ENCODE data around the gene CXCR1. TPM values are rescaled to one million over a fixed set of nuclear protein-coding genes. Genes with fewer than 3 reads are reported as not detected.

Gene CXCR1
- total and polyA plus RNA-seq, 12 donors: 0.07 to 0.68 (median 0.17) TPM; not detected in 3

GRCh38 chr2:218155953-218156479, 10.7 kb downstream of the CXCR1 start:
- DNase-seq: no peak
- 85 to 90% (median 86%) methylated on average over 7 of the region's 7 CpGs for WGBS, 4 donors
- no peaks in the 10 kb centered on the region for H3K4me1 ChIP-seq (replicated peaks in 1 of 2)
- TF ChIP-seq POLR2A (IDR thresholded peaks at IDR 0.05): no peak
- no peak for TF ChIP-seq CTCF (IDR thresholded peaks at IDR 0.05)
- H3K4me3 ChIP-seq: no peak overlapping the region
- H3K27me3 ChIP-seq: no peaks in the 10 kb centered on the region
- H3K27ac ChIP-seq: no peak overlapping the region
- intact Hi-C loops (cut with DNase I): no loop called here
- H3K9me3 ChIP-seq (replicated peaks in 1 of 3): no peaks in the 10 kb centered on the region
- H3K36me3 ChIP-seq (replicated peaks in 1 of 2): no peaks in the 10 kb centered on the region

GRCh38 chr2:218152777-218153176, 14.0 kb downstream of the CXCR1 start:
- Histone ChIP-seq H3K27ac (no peak overlapping the region), H3K36me3 (replicated peaks in 1 of 2) (no peaks in the 10 kb centered on the region), H3K4me1 (replicated peaks in 1 of 2) (no peaks in the 10 kb centered on the region), H3K27me3 (no peaks in the 10 kb centered on the region), H3K9me3 (replicated peaks in 1 of 3) (no peaks in the 10 kb centered on the region), H3K4me3 (no peak overlapping the region)
- TF ChIP-seq CTCF (IDR thresholded peaks at IDR 0.05) (no peak), POLR2A (IDR thresholded peaks at IDR 0.05) (no peak)
- 29 to 65% (median 48%) methylated on average over 1 of the region's 1 CpG for WGBS, 4 donors
- intact Hi-C loops (cut with DNase I): no loop called here
- DNase-seq: no peak

GRCh38 chr2:218152172-218152571, 14.6 kb downstream of the CXCR1 start:
- WGBS, 4 donors: 87 to 90% (median 88%) methylated on average over 8 of the region's 8 CpGs
- intact Hi-C loops (cut with DNase I): no loop called here
- TF ChIP-seq POLR2A (IDR thresholded peaks at IDR 0.05) (no peak), CTCF (IDR thresholded peaks at IDR 0.05) (no peak)
- Histone ChIP-seq H3K9me3 (replicated peaks in 1 of 3) (no peaks in the 10 kb centered on the region), H3K36me3 (replicated peaks in 1 of 2) (no peaks in the 10 kb centered on the region), H3K27me3 (no peaks in the 10 kb centered on the region), H3K4me3 (no peak overlapping the region), H3K27ac (no peak overlapping the region), H3K4me1 (replicated peaks in 1 of 2) (no peaks in the 10 kb centered on the region)
- DNase-seq: no peak

- Histone ChIP-seq H3K27ac (no peak overlapping the region), H3K27me3 (no peaks in the 10 kb centered on the region), H3K36me3 (replicated peaks in 1 of 2) (no peaks in the 10 kb centered on the region), H3K9me3 (replicated peaks in 1 of 3) (no peaks in the 10 kb centered on the region), H3K4me3 (no peak overlapping the region), H3K4me1 (replicated peaks in 1 of 2) (no peaks in the 10 kb centered on the region)
- TF ChIP-seq POLR2A (IDR thresholded peaks at IDR 0.05): no peak
- TF ChIP-seq CTCF (IDR thresholded peaks at IDR 0.05): no peak
- DNase-seq: no peak
- 72 to 77% (median 75%) methylated on average over 5 of the region's 5 CpGs for WGBS, 4 donors
- intact Hi-C loops (cut with DNase I): no loop called here
Observed at GRCh38 chr2:218149848-218150440, 16.8 kb downstream of the CXCR1 start.

Data from adrenal gland (tissue), 12 donors.